Thyroid gland (tissue), 4 donors: ENCODE results near the gene CLCA2.

Source experiments
- CTCF ChIP-seq, 6 experiments: fragments of 200-600 bp in 3 of 6; fragments of 450-650 bp in 3 of 6; sonication (generic) in 3 of 6; IDR thresholded peaks; one replicate each; pipeline ENCODE4 v1.5.1; 2016 to 2019; ENCODE audit warnings: antibody characterized with exemption in 6 of 6, mild to moderate bottlenecking in 2 of 6, inconsistent platforms in 1 of 6, moderate library complexity in 1 of 6
- POLR2A ChIP-seq, 2 donors: fragments of 450-650 bp; IDR thresholded peaks; one replicate each; pipeline ENCODE4 v1.6.1; 2017; ENCODE audit warnings: antibody characterized with exemption in 2 of 2, mild to moderate bottlenecking in 2 of 2, moderate library complexity in 1 of 2

DNA sequence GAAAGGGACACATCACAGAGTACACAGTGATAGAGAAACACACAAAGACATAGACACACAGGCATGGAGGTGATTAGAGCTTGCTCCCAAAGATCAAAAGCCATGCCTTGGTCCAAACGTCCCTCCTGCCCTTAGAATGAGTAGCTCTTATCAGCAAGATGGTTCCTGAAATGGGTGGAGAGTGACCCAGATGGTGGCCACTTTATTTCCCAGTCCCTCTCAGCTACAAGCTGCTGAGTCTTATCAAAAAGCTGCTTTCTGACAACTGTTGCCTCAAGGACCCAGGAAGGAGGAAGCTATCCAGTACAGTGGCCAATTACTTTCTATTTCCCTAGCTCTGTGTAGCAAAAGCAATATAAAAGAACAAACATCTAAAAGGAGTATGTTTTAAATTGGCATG lies 37.0 kb downstream of the CLCA2 start:
- TF ChIP-seq POLR2A (IDR thresholded peaks at IDR 0.05) (no peak), CTCF (IDR thresholded peaks at IDR 0.05) (no peak)
